SKM-1 (cell line): ENCODE data around the gene GNB5.
"Not testable (repeated sequence)": the region's sequence is repeated elsewhere in the genome, so short reads cannot be mapped to it uniquely, and the experiment has no call there.

ENCODE experiments used
- DNase-seq: peaks from one replicate; lab custom pipeline; 2025; ENCODE audit not compliant: unreplicated experiment; lab: John Stamatoyannopoulos, UW

Gene GNB5

DNA sequence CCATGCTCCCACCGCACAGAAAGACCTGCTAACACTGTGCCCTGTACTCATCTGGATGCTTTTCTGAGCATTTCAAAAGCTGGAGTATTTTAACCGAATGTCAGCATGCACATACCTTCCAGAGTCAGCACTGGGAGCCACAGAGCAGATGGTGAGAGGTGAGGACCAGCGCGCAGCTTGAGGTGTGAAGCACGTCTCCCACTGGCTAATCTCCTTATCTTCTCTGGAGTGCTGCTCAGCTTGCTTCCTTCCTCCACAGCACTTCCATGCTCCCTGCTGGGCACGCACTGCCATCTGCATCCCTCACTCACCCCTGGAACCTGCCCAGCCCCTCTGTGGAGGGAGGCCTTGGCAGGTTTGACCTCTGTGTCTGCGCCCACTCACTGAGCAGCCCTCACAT lies at the start of gene GNB5:
GNB5 (minus strand) TSS at position 186 of the 400 bp plus-strand sequence. CDS start 6,716 bp downstream, outside the sequence.
- DNase-seq: no peak

DNA sequence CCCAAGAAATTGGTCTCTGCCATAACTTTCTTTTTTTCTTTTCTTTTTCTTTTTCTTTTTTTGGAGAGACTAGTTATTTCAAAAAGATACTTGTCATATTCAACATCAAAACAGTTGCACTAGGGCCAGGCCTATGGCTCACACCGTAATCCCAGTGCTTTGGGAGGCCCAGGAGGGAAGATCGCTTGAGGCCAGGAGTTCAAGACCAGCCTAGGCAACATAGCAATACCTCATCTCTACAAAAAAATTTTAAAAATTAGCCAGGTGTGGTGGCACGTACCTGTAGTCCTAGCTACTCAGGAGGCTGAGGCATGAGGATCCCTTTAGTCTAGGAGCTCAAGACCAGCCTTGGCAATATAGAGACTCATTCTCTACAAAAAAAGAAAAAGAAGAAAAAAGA lies 49.0 kb upstream of the GNB5 start:
- no peak for DNase-seq

DNA sequence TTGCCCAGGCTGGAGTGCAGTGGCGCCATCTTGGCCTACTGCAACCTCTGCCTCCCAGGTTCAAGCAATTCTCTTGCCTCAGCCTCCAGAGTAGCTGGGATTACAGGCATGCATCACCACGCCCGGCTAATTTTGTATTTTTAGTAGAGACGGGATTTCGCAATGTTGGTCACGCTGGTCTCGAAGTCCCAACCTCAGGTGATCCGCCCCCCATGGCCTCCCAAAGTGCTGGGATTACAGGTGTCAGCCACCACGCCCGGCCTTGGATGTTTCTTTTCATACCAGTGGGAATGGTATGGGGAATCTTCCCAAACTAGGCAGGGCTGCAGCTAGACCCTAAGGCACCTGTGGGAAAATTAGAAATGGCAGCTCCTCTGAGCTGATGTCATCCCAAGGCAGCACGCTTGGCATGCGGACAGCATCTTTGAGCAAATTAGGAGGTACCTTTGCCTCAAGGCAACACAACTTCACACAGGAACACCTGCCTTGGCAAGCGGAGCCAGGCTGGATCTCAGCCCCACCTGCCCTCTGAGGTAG lies 47.9 kb upstream of the GNB5 start:
- DNase-seq: not testable (repeated sequence)

DNA sequence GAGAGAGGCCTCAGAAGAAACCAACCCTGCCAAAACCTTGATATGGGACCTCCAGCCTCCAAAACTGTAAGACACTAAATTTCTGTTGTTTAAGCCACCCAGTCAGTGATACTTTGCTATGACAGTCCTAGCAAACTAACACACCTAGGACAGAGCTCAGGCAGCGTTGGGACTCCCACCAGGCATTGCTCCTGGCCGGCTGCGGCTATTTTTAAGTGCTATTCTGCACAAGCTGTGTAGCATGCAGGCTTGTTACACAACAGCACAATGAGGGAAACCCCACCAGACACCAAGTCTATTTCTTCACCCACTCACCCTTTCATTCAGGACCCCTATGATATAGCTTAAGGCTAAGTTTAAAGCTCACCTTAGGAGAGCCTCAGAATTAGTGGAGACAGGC lies 47.0 kb upstream of the GNB5 start:
- no peak for DNase-seq

DNA sequence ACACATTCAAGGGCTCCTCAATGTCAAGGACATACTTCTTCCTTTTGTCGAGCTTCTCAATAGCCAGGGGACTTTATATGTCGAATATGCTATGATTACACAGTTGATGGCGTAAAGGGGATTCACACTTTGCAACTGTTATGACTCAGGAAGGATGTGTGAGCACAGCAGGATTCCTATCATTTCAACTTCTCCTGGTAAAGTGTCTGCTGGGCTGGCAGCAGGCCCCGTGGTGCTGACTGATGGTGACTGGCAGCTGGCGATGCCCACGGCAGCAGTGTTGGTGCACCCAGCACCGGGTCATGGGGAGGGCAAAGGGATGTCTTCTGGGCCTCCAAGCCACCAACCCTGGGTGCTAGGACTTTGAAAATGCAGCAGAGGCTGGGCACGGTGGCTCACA lies 44.8 kb upstream of the GNB5 start:
- DNase-seq: no peak

DNA sequence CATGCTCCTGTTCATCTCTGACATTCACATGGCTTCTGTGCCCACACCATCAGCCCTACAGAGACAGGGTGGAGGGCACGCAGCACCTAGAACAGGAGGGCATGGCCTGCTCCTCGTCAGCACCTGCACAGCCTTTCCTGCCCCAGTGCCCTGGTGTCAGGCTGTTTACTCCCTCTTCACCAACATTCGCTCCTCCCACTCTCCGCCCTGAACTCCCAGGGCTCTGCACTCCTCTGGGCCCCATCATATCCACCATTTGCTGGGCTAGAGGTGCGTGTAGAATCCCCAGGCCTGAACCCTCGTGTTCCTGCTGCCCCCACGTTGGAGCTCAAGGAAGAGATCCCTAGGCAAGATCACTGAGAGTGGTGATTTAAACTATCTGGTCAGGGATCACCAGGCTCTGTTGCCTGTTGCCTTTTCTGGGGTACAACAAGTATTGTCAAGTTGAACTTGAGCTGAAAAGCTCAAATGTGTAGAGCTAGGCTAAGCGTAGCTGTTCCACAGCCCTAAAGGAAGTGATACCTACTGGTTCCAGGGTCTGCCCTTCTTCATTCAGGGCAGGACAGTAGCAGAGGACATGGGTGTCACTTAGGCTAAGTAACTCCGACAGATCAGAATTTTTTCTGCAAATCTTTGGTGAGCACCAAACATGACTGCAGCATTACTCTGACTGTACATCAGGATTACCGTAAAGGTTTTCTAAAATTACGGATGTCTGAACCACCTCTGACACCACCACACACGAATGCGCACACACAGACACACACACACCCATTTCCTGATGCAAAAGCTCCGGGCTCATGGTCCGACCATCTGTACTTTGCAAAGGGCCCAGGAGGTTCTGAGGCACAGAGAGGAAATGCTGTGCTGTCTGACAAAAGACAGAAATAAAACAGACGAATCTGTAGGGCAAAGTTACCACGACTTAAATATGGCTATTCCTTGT lies 43.7 kb upstream of the GNB5 start:
- DNase-seq: no peak

DNA sequence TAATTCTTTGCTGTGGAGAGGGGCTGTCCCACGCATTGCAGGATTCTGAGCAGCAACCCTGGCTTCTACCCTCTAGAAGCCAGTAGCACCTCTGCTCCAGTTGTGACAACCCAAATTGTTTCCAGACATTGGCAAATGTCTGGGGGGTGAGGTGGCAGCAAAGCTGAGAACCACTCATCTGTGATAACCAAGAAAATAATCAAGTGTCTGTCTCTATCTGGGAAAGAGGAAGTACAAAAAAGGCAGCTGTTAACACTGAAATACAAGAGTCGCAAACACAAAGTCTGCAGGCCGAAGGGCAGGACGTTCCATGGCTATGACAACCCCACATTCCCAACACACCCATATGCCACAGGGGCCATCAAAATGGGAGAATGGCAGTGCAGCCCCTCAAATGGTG lies 42.2 kb upstream of the GNB5 start:
- peak; percentile 22 for DNase-seq

DNA sequence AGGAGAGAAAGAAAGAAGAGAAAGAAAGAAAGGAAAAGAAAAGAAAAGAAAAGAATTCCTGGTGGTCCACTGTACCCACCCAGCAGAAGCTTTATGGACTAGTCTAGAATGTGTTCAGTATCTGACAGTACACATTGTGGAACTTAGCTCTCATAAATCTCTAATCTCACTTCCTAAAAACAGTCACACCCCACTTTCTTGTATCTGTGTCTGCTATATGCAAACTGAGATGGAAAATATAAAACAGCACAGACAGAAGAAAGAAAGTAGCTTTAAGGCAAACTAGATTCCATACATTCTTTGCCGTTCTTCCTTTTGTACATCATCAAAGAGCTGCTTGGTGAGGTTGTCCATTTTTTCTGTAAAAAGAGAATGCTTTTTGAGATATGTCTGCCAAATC lies 41.1 kb upstream of the GNB5 start:
- peak; percentile 12 for DNase-seq

DNA sequence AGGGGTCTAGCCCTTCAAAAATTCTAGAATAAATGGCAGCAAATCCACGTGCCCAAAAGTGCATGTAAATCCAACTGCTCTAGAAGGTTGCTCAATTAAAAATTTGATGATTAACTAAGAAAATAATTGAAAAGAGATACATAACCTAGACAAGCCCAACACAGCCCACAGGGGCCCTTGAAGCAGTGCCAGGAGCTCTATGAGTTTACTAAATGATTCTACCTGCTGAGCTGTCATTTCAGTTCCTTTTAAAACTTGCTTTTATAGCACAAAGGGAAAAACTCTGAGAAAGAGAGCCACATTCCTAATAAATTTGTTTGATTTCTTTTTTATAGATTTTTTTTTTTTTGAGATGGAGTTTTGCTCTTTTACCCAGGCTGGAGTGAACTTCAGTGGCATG lies 38.9 kb upstream of the GNB5 start:
- no peak for DNase-seq

DNA sequence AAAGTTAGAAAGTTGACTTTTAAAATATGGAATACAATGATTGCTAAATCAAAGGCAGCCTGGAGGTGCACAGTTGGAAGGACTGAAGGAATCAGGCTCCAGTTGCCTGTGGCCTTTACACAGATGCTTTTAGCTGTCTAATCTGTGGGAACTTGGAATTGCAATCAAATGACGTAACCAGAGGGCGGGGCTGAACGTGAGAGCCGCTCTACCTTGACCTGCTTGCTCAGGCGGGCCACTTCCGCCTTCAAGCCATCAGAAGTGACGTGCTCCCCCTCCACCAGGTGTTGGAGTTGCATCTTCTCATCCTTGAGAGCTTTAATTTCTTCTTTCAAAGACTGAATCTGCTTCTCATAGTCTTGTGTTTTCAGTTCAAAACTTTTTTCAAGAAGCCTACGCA lies 37.7 kb upstream of the GNB5 start:
- DNase-seq: no peak

DNA sequence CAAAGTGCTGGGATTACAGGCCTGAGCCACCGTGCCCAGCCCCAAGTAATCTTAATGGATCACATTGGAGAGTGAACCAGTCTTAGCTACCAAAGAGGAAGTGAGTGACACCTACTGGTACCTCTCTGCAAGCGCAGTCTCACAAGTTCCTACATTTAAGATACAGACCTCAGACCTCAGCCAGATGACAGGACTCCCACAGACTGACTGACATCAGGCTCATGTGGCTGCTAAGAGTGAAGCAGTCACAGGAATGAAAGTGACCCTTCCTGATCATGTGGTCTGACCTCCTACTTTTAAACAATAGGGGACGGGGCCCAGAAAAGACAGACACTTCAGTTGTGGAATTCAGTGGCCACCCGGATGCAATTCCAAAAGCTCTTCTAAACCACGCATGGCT lies 36.3 kb upstream of the GNB5 start:
- peak; percentile 89 for DNase-seq

DNA sequence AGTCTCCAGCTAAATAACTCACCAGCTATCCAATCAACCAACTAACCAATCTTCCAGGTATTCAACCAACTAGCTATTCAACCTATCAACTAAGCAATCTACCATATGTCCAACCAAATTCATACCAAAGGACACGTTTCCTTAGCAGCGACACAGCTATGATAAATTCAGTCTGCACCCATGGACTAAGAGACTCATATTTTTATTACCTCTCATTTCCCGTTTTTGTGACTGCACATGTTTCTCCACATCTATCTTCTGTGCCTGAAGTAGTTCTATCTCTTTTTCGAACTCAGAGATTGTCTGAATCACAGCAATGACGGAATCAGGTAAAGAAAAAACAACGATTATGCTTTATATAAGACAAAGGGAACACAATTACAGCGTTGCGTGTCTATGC lies 34.0 kb upstream of the GNB5 start:
- no peak for DNase-seq

DNA sequence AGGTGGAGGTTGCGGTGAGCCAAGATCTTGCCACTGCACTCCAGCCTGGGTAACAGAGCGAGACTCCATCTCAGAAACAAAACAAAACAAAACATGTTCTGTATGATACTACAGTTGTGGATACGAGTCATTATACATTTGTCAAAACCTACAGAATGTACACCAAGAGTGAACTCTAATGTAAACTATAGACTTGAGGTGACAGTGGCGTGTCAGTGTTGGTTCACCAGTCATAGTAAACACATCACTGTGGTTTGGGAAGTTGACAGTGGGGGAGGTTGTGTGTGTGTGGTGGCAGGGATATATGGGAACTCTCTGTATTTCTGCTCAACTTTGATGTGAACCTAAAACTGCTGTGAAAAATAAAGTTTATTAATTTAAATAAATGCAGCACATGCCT lies 33.0 kb upstream of the GNB5 start:
- no peak for DNase-seq

DNA sequence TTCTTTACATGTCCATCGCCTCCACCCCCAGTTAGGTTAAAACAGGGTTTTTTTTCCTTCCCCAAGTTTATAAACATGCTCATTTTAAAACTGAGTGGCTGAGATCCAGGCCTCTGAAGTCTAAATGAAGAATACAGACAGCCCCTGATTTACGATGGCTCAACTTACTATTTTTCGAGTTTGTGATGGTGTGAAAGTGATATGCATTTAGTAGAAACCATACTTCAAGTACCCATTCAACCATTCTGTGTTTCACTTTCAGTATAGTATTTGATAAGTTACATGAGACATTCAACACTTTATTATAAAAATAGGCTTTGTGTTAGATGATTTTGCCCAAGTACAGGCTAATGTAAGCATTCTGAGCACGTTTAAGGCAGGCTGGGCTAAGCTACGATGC lies 30.5 kb upstream of the GNB5 start:
- no peak for DNase-seq

DNA sequence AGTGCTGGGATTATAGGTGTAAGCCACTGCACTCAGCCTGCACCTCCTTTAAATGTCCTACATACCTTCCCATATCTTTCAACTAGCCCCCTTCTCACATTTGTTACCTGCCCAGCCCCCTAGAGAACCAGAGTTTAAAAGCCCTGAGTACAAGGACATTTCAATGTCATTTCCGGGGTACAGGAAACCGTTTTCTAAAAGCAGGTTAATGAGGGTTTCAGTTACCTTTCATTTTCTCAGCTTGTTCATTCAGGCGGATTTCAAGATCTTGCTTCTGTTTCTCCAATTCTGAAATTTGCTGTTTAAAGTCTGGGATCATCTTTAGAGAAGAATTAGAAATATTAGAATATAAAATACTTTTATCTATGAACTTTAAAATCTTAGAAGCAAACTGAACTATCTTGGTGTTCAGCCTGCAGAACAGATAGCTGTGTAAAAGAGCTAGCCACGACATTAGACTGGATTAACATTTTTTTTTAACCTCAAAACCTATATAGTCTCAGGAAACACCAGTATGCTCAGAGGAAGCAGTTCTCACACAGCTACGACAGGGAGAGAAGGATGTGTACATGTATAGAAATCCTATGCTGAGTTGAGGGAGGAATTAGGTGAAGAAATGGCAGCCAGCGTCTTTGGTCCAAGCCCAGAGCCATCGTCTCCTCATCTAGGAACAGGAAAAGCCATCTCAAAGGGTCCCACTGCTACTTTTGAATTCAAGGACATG lies 29.9 kb upstream of the GNB5 start:
- no peak for DNase-seq

DNA sequence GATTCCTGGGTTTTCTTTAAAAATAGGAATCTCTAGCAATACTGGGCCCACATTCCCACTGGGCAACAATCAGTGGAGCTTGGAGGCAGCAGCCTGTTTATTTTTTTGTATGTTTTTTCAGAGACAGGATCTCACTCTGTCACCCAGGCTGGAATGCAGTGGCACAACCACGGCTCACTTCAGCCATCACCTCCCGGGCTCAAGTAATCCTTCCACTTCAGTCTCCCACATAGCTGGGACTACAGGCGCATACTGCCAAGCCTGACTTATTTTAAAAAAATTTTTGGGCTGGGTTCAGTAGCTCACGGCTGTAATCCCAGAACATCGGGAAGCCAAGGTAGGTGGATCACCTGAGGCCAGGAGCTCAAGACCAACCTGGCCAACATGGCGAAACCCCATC lies 29.1 kb upstream of the GNB5 start:
- no peak for DNase-seq

DNA sequence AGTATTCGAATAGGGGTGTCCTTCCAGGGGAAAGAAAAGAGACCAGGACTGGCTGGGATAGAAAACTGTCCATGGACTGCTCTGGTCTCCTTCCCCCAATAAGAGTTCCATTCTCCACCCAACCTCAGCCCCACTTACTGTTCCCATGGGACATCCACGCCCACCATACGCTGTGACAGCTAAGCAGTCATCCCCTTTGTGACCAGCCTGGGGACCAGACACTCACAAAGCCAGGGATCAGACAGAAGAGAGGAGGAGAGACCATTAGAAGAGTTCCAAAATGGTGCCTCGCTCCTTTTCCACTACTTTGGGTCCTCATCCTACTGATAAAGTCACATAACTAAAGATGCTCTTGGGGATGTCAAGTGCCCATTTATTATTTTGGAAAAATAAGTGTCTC lies 27.6 kb upstream of the GNB5 start:
- no peak for DNase-seq

DNA sequence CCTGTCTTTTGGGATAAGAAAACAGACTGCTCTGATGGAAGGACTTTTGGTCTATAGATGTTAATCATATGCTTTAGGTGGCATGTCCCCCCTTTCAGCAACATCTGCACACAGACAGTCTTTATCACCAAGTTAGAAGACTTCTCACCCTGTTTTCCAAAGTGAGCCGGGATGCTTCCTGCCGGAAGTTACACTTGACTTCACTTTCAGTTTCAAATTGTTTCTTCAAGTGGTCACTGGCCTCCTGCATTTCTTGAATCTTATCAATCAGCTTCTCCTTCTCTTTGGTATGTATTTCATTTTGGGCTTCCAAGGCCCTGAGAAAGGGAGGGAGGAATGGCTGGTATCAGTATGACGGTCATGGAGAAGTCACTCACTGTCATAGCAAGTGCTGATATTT lies 27.2 kb upstream of the GNB5 start:
- DNase-seq: no peak

DNA sequence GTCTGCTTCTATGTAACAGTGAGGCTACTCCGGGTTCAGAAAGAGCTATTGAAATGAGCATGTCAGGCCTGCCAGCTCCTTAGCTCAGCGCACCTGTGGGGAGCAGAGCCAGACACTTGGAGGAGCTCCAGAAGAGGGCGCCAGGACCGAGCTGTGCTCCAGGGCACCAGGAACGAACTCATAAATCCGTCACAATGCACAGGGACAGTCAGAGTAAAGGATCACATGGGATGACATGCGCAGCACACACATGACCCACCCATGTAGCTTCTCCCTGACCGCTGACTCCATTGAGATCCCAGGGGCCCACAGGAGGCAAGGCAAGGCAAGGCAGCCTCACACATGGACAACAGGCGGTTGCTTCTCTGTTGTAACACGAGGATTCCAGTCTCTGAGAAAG lies 26.0 kb upstream of the GNB5 start:
- DNase-seq: no peak

DNA sequence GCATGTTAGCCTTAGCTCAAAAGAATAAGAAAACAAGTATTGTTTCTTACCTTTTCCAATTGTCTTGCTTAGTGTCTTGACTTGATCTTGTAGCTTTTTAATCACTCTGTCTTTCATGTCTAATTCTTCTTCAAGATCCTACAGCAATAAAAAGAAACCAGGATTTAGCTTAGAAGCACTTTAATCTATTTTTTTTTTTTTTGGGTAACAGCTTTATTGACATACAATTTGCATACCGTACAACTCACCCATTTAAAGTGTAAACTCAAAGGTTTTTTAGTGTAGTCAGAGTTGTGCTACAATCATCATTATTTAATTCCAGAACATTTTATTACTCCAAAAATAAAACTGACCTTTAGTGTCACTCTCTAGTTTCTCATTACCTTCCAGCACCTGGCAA lies 23.4 kb upstream of the GNB5 start:
- DNase-seq: no peak

DNA sequence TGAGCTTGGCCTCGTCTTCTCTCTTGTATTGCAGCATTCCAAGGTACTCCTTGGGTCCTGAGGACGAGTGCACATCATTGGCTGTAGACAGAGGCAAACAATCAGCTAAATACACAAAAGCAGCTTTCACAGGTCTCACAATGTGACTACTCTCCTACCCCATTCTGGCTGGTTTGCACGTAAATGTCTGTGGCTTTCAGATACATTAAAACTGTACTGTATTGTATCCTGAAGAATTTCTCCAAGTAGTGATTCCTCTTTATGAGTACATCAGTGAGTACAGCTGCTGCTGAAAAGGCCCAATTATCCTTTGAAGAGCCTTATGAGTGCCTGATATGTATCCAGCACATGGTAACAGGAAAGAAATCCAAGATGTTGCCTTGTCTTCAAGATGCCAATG lies 22.0 kb upstream of the GNB5 start:
- no peak for DNase-seq

DNA sequence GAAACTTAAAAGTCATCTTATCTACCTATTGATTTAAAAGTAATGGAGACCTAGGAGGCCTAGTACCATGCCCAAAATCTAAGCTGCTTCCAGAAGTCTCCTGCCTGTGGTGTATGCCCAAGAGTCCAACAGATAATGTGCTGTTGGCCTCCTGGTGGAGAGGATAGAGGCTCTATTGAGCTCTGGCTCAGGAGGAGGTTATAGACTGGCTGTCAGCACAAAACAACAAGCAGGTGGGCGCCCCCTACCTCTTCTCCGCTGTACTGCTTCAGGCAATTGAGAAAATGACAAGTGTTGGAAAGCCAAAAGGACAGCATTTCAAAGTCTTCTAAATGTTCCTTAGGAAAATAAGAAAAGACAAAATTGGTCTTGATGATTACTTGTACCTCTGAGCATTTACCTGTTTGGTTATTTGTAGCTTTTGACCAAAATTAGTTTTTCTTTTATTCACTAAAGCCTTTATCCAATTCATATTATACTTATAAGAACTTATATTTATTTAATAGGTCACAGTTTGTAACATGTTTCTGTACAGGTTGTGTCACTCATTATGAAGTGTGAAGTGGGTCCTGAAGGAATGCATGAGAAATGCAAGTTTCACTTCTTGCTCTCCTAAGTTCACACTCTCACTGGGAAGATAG lies 17.2 kb upstream of the GNB5 start:
- DNase-seq: peak; percentile 66
